ENCODE results near the gene AQP3.
"Not testable (repeated sequence)": the region's sequence is repeated elsewhere in the genome, so short reads cannot be mapped to it uniquely, and the experiment has no call there.

AQP3 gene

DNA sequence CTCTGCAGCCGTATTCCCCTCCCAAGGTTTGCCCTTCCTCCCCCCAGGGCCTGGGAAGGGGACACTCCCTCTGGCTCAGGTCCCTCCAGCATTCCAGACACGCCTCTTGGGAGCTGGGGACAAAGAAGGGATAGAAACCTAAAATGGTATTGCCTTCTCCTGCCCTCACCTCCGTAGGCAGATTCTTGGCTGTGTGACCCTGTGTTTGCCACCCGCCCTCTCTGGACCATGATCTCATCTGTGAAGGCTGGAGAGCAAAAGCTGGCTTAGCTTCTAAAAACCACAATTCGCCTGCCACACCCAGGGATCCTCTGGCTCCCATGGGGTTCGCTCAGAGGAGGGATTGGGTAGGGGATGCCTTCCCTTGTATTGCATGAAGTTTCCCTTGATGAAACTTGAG is 7.7 kb downstream of the AQP3 start:
- no peak for DNase-seq

DNA sequence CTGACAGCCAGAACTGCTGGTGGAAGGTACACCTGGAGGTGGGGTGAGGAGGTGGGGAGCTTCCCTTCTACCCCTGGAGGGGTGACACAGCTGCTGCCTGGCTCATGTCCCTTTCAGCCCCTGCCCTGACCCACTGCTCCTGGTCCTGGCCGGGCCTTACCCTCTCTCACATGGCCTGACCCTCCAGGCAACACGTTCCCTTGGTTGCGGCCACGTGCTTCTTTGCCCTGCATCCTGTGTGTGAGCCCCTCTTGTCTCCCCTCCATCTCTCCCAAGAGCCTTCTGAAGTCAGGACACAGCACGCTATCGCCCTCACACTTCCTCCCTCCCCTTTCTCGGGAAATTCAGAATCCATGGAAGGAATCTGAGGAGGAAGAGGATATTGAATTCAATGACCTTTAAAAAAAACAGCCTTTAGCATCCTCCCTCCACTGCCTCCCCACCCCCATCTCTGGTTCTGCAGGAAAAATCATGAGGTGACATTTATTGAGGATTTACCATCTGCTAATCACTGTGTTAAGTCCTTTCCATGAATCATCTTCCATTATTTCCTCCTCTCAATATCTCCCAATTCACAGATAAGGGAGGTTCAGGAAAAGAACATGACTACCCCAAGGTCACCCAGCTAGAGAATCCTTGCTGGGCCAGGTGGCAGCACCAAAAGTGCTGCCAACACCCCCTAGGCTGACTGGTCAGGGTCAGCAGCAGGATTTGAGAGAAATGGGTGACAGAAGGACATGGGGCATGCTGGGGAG is 8.3 kb downstream of the AQP3 start:
- no peak for DNase-seq

DNA sequence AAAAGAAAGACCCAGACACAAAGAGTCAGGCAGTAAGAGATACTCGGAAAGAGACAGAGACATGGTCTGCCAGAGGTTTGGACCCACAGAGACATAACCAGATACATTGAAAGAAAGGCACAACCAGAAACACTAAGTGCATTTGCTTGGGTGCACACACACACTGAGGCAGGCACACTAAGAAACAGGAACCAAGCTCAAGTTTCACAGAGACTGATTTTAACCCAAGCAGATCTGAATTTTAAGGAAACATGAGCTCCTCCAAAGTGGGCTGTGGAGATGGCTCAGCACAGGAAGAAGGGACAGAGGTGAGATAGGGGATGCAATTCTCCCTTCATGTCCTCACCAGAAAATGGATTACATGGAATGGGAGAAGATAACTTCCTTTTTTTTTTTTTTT is 9.5 kb downstream of the AQP3 start:
- DNase-seq = no peak

DNA sequence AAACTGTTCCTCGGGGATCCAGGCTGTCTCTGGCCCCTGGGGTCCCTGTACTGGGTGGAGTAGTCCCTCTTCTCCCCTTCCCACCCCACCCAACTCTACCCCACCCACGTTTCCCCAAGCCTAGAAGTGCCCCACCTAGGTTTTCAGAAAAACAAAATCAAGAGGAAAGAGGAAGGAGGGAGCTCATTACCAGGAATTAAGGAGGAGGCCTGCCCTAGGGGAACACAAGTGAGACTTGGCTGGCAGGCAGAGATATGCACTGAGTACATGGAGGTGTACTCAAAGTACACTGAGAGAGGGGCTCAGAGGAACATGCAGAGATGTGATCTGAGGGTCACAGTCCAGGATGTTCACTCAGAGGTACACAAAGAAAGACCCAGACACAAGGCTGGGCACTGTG is 10.2 kb downstream of the AQP3 start:
- no peak for DNase-seq

DNA sequence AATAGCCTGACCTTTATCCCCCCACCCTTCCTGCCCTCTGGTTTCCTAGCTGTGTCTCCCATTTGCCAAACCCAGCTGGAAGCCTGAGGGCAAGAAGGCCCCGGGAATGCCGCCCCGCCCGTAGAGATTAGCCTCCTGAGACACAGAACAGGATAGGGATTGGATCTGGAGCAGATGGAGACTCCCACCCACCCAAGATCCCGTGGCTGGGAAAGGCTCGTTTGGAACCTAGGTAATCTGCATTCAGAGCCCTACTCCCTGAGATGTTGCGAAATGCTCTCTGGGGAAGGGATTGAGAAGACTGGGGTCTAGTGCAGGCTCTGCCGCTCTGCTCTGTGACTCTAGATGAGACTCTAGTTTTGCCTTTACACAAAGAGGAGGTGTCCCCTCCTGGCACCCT is 10.9 kb downstream of the AQP3 start:
- no peak for DNase-seq

DNA sequence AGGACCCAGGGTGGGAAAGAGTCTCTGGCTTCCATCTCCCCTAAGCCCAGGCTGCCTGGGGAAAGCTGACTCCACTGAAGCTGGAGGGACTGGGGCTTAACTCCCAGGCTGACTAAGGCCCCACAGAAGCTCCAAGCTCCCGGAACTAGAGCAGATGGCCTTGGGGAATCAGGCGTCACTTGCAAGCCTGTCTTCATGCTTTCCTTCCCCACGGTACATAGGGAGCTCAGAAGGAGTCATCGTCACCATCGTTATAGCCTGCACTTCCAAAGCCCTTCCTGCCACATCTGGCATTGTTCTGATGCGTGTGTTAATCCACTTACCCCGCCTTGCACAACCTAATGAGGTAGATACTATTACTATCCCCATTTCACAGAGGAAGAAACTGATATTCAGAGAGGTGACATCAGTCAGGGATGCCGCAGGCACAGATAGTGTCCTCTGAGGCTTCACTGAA is 11.5 kb downstream of the AQP3 start:
- no peak for DNase-seq

DNA sequence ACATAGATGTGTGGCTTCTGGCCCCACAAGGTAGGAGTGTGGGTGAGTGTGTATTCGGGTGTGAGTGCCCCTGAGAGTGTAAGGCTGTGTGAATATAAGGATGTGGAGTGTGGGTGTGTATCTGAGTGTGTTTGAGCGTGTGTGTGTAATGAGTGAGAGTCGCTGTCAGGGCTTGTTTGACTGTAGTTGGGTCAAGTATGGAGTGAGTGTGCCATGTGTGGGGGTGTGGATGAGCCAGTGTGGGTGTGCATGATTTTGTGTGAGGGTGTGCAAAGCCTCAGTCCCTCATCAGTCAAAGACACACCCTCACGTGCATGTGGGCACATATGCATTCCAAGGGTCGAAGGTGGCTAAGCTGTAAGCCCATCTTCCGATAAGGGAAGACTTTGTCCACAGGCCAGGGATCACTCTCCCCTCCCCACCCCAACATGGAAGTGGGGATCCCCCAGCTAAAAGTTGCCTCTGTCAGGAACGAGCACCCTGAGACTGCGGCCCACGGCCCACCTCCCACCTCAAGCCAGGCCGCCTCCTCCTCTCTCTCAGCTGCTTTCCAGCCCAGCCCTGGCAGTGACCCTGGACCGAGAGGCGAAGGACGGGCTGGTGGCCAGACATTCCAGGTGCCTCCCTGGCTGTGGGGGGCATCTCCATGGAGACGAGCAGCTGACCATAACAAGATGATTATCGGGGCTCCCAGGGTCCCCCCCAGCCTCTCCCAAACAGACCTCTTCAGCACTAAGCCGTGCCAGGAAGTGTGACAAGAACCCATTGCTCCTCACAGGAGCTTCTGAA is 12.9 kb downstream of the AQP3 start:
- no peak for DNase-seq

GRCh38 chr9:33433871-33434270 is 13.5 kb downstream of the AQP3 start:
- DNase-seq = no peak

DNA sequence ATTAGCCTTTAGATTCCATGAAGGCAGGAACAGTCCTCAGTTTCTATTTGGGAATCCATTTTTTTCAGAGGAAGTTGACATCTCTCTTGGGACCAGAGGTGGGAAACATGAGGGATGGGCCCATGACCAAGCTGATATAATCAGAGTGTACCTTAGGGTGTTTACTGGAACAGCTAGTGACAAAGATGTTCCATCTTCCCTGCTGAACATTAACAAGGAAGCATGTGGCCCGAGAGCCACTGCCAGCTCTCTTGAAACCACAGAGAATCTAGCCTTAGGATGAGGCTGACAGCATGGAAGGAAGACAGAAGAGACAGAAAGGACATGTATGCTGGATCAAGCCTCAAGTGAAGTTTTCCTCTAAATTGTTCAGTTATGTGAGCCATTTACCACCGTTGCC is 16.0 kb downstream of the AQP3 start:
- DNase-seq = no peak

GRCh38 chr9:33430942-33431341 is 16.5 kb downstream of the AQP3 start:
- DNase-seq = no peak

DNA sequence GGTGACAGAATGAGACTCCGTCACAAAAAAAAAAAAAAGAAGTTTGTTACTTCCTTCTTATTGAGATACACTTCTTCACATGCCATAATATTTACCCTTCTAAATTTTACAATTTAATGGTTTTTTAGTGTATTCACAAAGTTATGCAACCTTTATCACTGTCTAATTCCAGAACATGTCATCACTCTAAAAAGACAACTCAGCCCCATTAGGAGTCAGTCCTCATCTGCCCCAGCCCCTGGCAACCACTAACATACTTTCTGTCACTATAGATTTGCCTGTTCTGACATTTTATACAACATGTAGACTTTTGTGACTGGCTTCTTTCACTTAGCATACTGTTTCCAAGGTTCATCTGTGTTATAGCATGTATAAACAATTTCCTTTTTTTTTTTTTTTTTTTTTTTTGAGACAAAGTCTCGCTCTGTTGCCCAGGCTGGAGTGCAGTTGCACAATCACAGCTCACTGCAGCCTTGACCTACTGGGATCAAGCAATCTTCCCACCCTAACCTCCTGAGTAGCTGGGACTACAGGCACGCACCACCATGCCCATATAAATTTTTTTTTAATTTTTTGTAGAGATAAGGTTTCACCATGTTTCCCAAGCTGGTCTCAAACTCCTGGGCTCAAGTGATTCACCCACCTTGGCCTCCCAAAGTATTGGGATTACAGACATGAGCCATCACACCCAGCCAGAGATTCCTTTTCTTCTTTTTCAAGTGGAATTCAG is 18.0 kb downstream of the AQP3 start:
- no peak for DNase-seq

- DNase-seq = no peak
Measured at GRCh38 chr9:33426843-33427293, 20.5 kb downstream of the AQP3 start.

DNA sequence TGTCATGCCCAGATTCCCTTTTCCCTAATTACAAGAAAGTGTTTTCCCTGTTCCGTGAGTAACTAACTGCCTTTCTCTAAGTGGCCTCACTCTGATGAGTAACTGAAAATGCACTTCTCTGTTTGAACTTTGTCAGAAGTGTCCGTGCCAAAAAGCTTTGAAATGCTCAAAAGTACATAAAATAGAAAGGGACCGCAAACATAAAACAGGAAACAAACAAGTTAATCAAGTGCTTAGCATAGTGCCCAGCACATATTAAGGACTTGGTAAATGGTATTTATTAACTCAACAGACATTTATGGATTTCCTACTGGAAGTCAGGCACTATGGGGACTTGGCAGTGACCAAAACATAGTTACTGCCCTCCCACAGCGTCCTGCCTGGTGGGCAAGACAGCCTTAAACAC is 22.3 kb downstream of the AQP3 start:
- no peak for DNase-seq

DNA sequence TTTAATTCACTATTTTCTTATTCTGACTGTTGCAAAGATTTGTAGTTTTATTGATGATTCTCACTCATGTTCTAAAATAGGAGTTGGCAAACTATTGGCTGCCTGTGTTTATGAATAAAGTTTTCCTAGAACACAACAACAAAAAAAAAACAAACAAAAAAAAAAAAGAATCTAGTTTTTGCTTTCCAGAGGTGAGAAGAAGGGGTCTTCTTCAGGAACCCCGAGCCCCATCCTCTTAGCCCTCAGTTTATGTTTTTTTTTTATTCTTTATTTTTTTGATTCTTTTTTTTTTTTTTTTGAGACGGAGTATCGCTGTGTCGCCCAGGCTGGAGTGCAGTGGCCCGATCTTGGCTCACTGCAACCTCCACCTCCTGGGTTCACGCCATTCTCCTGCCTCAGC is 22.9 kb downstream of the AQP3 start:
- DNase-seq = not testable (repeated sequence)

GRCh38 chr9:33424043-33424442 is 23.4 kb downstream of the AQP3 start:
- DNase-seq = not testable (repeated sequence)

GRCh38 chr9:33419708-33420303 is 27.6 kb downstream of the AQP3 start:
- DNase-seq = no peak

GRCh38 chr9:33418090-33418489 is 29.3 kb downstream of the AQP3 start:
- DNase-seq = no peak

GRCh38 chr9:33416996-33417395 is 30.4 kb downstream of the AQP3 start:
- no peak for DNase-seq

DNA sequence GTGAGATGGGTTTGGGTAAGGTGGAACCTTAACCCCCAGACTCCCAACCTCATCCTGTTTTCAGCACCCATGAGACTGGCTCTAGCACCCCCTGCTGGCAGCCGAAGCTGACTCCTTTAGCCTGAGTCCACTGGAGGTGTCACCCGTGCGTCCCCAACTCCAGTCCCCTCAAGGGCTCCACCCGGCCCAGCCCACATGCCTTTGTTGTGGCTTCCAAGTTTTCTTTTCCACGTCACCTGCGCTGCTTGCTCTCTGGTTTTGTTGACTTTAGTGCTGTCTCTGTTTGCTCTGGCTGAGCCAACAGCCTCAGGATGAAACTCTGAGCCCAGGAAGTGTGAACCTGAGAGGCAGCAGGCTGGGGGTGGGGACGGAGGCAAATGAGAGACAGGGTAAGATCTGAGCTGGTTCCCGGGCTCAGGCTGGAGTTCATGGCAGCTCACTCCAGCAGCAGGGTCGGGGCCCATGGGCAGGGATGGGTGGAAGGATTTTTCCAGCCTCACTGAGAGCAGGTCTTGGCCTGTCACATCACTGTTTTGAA is 31.8 kb downstream of the AQP3 start:
- DNase-seq = peak; percentile 35

- no peak for DNase-seq
Measured at GRCh38 chr9:33414889-33415500, 32.4 kb downstream of the AQP3 start.

DNA sequence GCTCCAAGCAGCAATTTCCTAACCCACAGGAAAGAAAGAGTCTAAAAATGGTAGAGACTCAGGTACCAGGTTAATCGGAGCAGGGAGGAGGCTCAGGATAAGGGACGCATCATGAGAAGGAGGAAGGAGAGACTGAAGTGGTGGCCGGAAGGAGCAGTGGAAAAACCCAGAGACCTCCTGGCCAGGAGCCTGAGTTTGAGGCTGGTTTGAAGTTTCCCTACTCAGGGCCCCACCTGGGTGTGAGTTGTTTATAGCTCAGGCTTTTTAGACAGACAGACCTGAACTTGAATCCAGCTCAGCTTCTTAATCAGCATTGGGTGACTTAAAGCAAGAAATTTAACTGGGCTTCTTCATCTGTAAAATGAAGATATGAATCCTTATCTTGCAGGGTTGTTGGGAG is 33.1 kb downstream of the AQP3 start:
- DNase-seq = no peak

DNA sequence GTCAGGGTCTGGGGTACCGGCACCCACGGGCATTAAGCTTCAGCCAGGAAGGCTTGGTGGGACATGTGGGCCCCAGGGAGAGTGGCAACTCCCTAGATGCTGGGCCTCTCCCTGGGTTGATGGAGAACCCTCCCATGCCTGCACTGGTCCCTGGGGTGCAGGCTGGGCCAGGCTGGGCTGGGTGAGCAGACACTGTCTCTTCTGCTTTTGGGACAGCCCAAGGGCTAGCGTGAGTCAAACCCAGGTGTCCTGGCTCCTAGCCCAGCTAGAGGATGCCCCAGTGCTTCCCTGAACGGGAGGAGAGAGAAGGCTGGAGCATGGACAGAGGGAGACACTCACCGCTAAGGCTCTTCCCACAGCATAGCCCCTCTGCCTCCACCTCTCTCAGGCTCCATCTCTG is 39.3 kb downstream of the AQP3 start:
- DNase-seq = no peak

Data from retina (tissue), 1 donor.